Renal pelvis (tissue), 4 donors: ENCODE results near the gene CCDC57. TPM values are rescaled to one million over a fixed set of nuclear protein-coding genes. Genes with fewer than 3 reads are reported as not detected.

Experiments used
- DNase-seq: peaks from one replicate; pipeline ENCODE4 v3.0.0-alpha.2; 2013
- polyA plus RNA-seq, 3 donors: library from polyadenylated mRNA; unstranded; fragments of 120-200 nt; gene quantifications; one replicate each; pipeline ENCODE4 v1.2.1, GENCODE V29; 2013; ENCODE audit not compliant: insufficient read length in 3 of 3

The CCDC57 gene
- polyA plus RNA-seq, 3 donors = 50.9 to 98.3 (median 89.0) TPM

DNA sequence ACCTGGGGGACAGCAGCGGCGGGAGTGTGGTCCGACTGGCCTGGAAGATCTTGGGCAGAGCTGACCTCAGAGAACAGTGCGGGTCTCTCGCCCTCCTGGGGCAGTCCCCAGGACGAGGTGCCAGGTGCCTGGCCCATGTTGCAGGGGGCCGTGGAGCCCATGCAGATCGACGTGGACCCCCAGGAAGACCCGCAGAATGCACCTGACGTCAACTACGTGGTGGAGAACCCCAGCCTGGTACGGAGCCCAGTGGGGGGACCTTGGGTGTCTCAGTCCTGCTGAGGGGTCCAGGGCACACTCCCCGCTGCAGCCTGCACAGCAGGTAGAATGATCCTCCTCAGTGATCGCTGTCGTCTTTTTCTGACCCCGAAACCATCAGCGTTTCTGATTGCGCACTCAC lies 159.5 kb downstream of the CCDC57 start:
- no peak for DNase-seq

DNA sequence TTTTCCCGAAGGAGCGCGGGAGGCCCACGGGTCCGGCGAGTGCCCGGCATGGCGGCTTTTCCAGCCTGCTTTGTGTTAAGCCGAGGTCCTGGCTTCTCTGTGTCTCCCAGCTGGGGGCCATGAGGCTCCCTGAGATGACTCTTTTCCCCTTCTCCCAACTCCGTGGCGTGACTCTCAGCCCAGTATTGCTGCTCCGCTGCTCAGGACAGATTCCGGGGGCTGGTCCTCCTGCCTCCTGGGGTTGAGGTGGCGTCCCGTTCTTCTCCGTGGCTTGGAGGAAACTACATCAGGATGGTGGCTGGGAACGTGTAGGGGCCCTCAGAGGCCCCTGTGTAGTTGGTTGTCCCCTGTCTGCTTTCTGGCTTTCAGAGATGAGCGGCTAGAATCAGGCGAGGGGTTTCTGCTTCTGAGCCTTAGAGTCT lies 160.0 kb downstream of the CCDC57 start:
- no peak for DNase-seq

DNA sequence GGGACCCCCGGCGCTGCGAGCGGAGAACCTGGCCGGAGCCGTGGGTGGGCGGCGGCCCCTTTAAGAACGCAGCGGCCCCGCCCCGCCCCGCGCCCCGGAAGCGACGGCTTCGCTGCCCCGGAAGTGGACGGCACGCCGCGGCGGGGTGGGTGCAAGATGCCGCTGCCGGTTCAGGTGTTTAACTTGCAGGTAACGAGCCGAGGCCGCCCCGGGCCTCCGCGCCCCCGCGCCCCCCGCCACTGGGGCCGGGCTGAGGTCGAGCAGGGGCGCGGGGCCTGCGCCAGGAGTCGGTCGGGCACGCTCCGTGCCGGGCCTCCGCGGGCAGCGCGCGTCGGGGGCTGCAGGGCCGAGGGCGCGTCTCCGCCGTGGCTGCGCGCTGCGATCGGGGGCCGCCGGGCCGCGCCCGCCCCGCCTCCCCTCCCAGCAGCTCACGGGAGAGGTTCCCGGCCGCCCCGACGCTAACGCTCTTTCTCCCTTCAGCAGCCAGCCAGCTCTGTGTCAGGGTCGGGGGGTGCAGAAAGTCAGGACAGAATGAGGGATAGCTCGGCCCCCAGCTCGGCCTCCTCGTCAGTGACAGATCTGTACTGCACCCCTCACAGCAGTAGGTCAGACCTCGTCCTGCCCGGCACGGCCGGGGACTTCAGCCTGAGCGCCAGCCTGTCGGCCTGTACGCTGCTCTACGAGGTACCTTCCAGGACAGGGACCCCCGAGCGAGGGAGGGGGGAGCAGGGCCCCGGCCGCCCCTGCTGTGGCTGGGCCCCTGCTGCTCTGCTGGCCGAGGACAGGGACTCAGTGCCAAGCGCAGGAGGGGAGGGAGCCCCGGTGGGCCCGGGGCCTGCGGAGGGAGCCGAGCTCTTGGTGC lies 160.6 kb downstream of the CCDC57 start, which contains the start of the genes GPS1 and RFNG:
Gene GPS1 (plus strand): TSS at position 123 of the 862 bp plus-strand sequence. CDS start 34 bp downstream, at position 157.
Gene RFNG (minus strand): TSS at position 36 of the 862 bp plus-strand sequence. CDS start 45 bp downstream, outside the sequence.
- DNase-seq = peak; percentile 67

Other genes with a start within 250 kb of the CCDC57 start
- 10 to 100 TPM; 37.2 to 40.1 (median 37.4) TPM for gene ASPSCR1, start 235.2 kb downstream of the CCDC57 start, polyA plus RNA-seq
- gene CENPX, start 190.0 kb downstream of the CCDC57 start, polyA plus RNA-seq = 10 to 100 TPM; 38.7 to 51.4 (median 48.5) TPM
- 10 to 100 TPM; 15.8 to 18.1 (median 16.6) TPM for gene LRRC45, start 189.5 kb downstream of the CCDC57 start, polyA plus RNA-seq
- 10 to 100 TPM; 13.4 to 17.1 (median 14.6) TPM for gene RAC3, start 181.2 kb downstream of the CCDC57 start, polyA plus RNA-seq
- gene DCXR, start 175.1 kb downstream of the CCDC57 start, polyA plus RNA-seq = 100 to 1,000 TPM in 2 of 3 donors, 10 to 100 TPM in 1; 98.3 to 138 (median 102) TPM
- 10 to 100 TPM; 49.4 to 56.6 (median 54.8) TPM for gene RFNG, start 161.0 kb downstream of the CCDC57 start, polyA plus RNA-seq
- gene GPS1, start 160.9 kb downstream of the CCDC57 start, polyA plus RNA-seq = 100 to 1,000 TPM; 127 to 149 (median 140) TPM
- gene DUS1L, start 147.0 kb downstream of the CCDC57 start, polyA plus RNA-seq = 10 to 100 TPM; 76.8 to 96.3 (median 90.9) TPM
- gene FASN, start 114.6 kb downstream of the CCDC57 start, polyA plus RNA-seq = 10 to 100 TPM; 41.4 to 56.7 (median 50.1) TPM
- gene SLC16A3, start 16.2 kb upstream of the CCDC57 start, polyA plus RNA-seq = 10 to 100 TPM; 13.6 to 15.2 (median 13.9) TPM
- 100 to 1,000 TPM; 125 to 139 (median 134) TPM for gene CSNK1D, start 60.9 kb upstream of the CCDC57 start, polyA plus RNA-seq
- gene CD7, start 104.8 kb upstream of the CCDC57 start, polyA plus RNA-seq = under 1 TPM; 0.50 to 0.65 (median 0.55) TPM
- gene SECTM1, start 120.9 kb upstream of the CCDC57 start, polyA plus RNA-seq = 1 to 10 TPM; 1.6 to 1.8 (median 1.7) TPM
- under 1 TPM in 1 of 3 donors, not detected in 2; 0.06 TPM for gene TEX19, start 146.4 kb upstream of the CCDC57 start, polyA plus RNA-seq
- under 1 TPM; 0.71 to 0.91 (median 0.75) TPM for gene UTS2R, start 158.9 kb upstream of the CCDC57 start, polyA plus RNA-seq
- gene HEXD, start 205.5 kb upstream of the CCDC57 start, polyA plus RNA-seq = 10 to 100 TPM; 39.6 to 49.9 (median 41.9) TPM
- 10 to 100 TPM; 25.5 to 30.0 (median 29.3) TPM for gene OGFOD3, start 205.7 kb upstream of the CCDC57 start, polyA plus RNA-seq
- 10 to 100 TPM; 46.3 to 60.6 (median 59.0) TPM for gene CYBC1, start 237.9 kb upstream of the CCDC57 start, polyA plus RNA-seq
- gene NARF, start 245.9 kb upstream of the CCDC57 start, polyA plus RNA-seq = 100 to 1,000 TPM in 1 of 3 donors, 10 to 100 TPM in 2; 95.4 to 104 (median 98.2) TPM